Activated T-cell treated with anti-CD3 and anti-CD28 coated beads for 1 hour (primary cell): Measurements from ENCODE around the gene LPAR2.
"Not testable (repeated sequence)": the region's sequence is repeated elsewhere in the genome, so short reads cannot be mapped to it uniquely, and the experiment has no call there.

Experiments
- DNase-seq: peaks from one replicate; pipeline ENCODE4 v3.0.0-alpha.2; 2020; ENCODE audit warnings: low read depth

The LPAR2 gene

DNA sequence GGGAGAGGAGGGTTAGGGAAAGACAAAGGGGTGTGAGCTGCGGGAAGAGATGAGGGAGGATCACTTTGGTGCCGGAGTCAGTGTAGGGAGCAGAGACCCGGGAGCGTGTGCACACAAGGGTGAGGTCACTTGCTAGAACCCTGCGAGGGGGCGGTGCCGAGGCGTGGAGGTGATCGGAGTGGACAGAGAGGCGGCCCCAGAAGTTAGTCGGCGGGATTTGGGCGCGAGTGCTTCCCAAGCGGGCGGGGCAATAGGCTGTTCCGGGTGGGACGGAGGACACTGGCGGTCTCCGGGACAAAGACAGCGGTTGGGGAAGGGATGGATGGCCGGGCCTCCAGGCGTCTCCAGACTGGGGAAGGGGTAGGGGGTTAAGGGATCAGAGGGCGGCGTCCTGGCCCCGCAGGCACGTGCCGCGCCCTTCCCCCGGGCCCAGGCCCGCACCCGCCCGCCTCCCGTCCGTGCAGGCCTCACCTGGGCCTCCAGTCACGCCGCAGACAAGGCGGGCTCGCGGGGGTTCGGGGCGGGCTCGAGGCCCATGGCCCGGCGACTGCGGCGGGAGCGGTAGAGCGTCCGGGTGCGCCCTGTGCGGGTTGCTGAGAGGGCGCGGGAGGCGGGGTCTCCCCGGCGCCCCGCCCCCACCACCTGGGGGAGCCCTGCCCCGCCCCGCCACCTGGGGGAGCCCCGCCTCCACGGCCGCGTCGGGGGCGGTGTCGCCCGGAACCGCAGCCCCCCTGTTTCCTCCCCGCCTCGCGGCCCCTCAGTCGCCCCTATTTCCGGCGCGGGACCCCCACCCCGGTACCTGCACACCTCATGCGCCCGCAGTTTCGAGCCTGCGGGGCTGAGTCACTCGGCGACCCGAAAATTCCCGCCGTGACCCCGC is at the start of gene LPAR2:
Gene LPAR2, minus strand, starts transcription at position 600 of the 880 bp plus-strand sequence. CDS start 945 bp downstream, outside the sequence.
- peak; percentile 78 for DNase-seq

DNA sequence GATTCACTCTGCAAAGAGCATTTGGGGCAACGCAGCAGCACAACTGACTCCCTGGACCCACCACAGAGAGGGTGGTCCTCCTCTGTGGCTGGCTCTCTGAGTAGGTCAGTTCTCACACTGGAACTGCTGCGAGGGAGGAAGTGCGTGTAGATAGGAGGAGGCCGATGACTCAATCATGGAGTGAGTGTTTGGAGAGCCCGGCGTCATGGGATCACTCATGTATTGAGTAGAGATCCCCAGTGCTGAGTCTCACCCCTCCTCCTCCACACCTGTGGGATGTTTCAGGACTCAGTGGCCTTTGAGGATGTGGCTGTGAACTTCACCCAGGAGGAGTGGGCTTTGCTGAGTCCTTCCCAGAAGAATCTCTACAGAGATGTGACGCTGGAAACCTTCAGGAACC is 49.6 kb upstream of the LPAR2 start:
- no peak for DNase-seq

DNA sequence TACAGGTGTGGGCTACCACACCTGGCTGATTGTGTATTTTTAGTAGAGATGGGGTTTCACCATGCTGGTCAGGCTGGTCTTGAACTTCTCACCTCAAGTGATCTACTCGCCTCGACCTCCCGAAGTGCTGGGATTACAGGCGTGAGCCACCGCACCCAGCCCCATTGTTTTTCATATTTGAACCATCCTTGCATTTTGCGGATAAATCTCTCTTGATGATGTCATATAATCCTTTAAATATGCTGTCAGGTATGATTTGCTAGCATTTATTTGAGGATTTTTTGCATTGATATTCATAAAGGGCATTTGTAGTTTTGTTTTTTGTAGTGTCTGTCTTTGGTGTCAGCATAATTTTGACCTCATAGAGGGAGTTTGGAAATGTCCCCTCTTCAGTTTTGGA is 46.3 kb upstream of the LPAR2 start:
- no peak for DNase-seq

DNA sequence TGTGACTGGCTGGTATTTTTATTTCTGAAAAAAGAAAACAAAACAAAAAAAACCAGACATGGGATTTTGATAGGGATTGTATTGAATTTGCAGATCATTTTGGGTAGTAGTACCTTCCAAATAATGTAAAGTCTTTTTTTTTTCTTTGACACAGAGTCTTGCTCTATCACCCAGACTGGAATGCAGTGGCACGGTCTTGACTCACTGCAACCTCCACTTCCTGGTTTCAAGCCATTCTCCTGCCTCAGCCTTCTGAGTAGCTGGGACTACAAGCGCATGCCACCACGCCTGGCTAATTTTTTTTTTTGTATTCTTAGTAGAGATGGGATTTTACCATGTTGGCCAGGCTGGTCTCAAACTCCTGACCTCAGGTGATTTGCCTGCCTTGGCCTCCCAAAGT is 44.8 kb upstream of the LPAR2 start:
- DNase-seq, result no peak

DNA sequence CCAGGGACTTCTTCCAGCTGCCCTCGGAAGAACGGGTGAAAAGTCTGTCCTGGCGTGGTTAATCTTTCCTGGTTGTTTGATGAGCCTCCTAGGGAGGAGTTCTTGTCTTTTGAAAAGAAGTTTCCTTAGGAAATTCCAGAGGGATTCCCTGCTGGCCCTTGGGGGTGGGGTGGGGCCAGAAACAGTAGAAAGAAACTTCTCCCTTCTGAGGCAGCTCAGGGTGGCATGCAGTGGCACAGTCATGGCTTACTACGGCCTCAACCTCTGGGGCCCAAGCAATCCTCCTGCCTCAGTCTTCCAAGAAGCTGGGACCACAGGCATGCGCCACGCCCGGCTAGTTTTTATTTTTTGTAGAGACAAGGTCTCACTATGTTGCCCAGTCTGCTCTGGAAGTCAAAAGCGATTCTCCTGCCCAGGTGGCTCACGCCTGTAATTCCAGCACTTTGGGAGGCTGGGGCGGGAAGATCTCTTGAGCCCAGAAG is 42.1 kb upstream of the LPAR2 start:
- DNase-seq, result no peak

DNA sequence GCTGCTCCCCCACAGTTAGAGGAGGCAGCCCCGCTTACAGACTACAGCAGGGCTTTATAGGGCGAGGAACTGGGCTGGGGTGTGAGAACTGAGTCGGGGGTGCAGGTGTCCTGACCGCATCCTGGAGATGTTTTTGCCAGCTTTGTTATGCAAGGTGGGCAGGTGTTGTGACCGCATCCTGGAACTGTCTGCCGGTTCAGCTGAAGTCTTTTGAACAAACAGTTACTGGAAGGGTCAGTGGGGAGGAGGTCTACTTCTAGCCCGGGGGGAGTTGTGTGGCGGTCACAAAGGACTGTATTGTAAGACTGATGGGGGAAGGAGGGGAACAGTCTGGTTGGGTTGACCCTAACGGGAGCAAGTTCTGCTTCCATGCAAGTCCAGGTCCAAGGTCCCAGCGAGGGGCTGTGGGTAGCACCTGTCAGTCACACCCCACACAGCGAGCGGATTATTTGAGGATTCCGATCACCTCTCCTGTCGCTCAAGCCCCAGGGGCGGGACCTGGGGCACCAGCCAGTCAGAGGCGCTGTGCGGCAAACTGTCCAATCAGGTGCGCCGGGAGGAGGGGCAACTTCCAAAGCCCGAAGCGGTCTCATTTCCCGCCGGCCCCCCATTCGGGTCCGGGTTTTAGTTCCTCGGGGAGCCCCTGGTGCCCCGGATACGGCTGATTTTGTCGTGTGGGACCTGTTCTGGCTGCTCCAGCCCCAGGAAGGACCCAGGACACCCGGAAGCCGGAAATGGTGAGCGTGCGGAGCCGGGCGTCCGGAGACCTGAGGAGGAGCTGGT is 40.4 kb upstream of the LPAR2 start, which contains the start of gene ZNF101:
Gene ZNF101, plus strand, starts transcription at position 610 of the 783 bp plus-strand sequence. Its CDS starts 125 bp downstream, at position 735.
- peak; percentile 92 for DNase-seq

DNA sequence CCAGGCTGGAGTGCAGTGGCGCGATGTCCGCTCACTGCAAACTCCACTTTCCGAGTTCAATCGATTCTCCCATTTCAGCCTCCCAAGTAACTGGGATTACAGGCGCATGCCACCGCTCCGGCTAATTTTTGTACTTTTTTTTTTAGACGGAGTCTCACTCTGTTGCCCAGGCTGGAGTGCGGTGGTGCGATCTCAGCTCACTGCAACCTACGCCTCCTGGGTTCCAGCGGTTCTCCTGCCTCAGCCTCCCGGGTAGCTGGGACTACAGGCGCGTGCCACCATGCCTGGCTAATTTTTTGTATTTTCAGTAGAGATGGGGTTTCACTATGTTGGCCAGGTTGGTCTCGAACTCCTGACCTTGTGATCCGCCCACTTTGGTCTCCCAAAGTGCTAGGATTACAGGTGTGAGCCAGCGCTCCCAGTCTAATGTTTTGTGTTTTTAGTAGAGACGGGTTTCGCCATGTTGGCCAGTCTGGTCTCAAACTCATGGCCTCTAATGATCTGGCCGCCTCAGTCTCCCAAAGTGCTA is 37.5 kb upstream of the LPAR2 start:
- not testable (repeated sequence) for DNase-seq

DNA sequence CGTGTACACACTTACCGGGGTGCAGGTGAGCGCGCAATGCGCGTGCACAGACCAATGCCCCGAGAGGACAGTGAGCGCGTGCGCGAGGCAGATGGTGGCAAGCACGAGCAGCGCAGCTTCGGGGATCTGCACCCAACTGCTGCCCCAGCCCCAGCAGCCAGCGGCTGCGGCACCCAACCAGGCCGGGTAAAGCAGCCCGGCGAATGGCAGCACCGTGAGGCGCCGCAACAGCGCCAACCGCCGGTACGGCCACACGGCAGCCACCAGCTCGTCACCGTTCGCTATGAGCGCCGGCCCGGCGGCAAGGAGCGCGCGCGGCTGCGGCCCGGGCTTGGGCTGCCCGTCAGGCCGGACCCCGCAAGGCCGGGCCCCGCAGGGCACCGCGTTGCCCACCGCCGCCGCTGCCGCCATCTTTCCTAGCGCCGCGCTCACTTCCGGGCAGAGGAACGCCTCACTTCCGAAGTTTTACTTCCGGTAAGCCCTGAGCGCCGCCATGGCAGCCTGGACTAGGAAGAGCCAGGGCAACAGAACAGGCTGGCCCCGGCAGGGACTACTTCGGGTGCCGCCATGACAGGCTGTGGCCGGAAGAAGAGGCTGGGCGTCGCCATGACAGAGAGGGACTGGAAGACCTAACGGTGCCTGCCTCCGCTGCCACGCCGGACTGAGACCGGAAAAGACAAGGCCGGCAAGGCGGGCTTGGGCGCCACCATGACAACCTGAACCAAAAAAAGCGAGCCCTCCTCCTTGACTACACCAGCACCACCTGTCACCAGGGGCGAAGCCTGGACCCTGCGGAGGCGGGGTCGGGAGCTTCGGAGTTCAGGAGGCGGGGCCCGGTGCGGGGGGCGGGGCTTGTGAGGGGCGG is 35.5 kb upstream of the LPAR2 start, which contains the start of gene ATP13A1:
Gene ATP13A1, minus strand, starts transcription at position 421 of the 865 bp plus-strand sequence. Its CDS starts 10 bp downstream, at position 411.
- DNase-seq, result peak; percentile 88

DNA sequence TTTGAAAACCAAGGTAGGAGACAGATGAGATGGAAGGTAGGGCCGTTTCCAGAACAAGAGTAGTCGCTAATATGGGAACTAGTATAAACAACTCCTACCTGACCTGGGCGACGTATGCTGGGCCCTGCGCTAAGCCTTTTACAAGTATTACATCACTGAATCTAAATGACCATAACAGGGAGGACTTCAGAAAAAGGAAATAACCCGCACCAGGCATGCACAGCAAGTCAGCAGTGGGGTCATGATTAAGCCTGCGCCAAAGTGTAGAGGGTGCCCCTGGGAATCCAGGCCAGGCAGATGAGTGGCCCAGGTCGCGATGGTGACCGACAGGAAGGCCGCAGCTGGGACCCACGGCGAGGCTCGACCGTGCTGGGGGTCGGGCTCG is 34.8 kb upstream of the LPAR2 start:
- DNase-seq, result no peak

DNA sequence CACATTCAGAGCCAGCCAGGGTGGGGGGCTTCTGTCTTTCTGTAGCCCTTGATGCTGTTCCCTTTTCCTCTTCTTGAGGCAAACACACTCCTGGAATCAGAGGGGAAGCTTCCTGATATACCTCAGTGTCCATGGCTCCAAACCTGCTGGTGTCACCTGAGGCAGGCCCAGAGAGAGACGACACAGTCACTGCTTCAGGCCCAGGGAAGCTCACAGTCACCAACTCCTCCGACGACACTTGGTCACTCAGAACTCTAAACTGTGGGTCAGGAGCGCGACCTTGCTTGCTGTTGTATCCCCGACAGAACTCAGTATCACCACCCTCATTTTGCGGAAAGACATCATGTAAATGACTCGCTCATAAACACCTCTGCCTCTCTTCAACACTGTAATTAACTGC is 34.3 kb upstream of the LPAR2 start:
- no peak for DNase-seq

DNA sequence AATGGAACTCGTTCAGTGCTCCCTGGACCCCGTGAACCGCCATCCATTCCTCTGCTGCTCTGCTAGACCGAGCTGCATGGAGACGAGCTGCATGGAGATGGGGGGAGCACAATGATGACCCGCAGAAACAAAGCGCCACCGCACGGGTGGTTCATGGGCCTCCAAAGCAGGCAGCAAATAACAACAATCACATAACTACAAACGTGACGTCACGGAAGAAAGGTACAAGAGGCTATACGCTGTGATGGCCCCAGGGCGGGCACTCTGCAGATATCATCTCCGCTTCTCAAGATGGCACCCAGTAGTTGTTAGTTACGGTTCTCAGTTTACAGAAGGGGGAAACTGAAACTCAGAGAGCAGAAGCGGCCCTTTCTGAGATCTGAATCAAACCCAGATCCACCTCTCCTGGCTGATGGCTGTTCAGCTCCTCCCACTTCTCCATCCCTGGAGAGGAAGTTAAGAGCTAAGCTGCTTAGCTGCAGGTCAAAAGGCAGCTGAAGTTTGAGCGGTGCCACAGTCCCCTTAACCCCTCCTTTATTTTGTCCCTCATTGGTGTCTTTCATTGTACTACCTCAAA is 33.7 kb upstream of the LPAR2 start:
- no peak for DNase-seq

DNA sequence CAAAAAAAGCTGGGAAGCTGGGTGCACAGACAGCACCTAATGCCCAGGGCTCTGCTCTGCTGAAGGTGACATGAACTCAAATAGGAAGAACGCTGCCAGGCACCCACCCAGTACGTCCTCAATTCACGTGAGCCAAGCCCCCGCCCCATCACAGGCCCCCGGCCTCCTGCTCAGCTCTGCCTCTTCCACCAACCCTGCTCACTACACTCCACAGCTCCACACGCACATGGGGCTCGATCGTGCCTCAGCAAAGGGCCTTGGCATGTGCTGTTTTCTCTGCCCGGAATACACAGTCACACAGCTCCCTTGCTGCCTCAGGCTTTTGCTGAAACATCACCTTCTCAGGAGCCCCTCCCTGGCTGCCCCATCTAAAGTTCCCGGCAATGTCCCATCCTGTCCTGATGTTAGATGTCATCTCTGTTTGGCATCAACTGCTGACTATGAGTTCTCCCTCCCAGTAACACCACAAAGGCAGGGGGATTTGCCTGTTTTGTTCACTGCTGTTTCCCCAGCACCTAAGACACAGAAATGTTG is 33.2 kb upstream of the LPAR2 start:
- no peak for DNase-seq

DNA sequence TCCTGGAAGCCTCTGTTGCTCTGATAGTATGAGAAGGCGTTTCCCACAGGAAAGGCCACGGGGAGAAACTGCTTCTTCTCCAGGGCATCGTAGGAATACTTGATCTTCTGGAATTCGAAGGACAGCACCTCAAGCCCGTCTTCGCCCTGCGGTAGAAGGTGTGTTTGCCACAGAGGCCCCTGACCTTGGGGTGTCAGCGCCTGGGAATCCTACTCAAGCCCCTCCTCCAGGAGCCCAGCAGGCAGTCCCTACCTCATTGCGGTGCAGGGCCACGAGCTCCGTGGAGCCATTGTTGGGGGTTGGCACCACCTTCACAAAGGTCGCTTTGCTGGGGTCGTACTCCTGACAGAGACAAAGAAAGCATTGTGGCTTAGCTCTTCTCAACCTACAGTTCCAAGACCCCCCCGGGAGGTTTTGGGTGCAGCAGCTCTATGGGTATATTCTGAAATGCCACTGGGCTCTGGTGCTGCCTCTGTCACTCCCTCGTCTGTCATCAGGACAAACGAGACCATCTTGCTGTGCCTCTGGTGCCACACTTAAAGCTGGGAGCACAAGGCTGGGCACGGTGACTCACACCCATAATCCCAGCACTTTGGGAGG is 31.7 kb upstream of the LPAR2 start:
- no peak for DNase-seq

DNA sequence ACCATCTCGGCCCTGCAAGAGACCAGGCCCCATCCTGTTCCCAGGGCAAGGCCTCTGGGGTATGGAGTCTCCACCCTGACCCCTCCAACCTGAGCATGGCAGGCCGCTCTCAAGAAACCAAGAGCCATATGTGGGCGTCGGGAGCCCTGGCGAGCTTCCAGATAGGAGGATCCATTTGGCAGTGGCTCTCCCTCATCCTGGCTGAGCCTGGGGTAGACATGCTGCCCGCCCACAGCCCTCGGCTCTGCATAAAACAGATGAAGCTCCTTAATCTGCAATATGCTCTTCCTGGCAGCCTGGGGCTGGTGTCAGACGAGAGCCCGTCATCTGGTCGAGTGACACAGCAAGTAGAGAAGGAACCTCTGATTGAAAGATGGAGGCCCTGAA is 29.4 kb upstream of the LPAR2 start:
- no peak for DNase-seq

DNA sequence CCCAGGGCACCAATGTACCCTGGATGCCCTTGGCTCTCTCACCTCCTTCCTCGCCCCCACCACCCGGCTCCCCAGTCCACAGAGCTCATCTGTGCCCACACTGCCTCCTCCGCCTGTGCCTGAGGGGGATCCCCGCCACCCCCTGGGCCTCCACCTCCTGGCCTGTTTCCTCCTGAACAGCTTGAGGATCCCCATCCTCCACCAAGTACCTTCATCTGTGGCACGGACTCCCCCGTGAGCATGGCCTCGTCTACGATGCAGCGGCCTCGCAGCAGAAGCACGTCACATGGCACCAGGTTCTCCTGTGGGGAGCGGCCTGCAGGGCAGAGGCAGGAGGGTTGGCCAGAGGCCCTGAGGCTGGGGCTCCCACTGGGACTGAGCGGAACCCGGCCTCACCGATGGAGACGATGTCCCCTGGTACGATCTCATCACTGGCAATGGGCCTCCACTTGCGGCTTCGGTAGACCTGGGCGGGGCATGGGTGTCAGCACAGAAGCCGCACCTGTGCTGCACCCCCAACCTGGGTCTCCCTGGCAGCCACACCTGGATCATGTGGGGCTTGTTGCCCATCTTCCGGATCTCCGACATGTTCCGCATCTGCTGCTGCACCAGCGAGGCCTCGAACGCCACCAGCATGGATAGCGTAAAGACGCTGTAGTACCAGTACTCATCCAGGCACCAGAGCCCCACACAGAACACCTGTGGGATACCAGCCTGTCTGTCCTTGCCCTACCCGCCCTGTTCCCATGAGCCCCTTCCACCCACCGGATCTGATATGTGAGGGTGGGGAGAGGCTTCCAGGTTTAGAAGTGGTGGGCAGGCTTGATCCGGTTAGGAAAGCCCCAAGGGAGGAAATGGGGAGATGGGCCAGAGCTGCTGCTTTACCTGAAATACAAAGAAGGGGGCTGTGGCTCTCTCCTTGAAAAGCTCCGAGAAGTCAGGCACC is 28.7 kb upstream of the LPAR2 start:
- no peak for DNase-seq

DNA sequence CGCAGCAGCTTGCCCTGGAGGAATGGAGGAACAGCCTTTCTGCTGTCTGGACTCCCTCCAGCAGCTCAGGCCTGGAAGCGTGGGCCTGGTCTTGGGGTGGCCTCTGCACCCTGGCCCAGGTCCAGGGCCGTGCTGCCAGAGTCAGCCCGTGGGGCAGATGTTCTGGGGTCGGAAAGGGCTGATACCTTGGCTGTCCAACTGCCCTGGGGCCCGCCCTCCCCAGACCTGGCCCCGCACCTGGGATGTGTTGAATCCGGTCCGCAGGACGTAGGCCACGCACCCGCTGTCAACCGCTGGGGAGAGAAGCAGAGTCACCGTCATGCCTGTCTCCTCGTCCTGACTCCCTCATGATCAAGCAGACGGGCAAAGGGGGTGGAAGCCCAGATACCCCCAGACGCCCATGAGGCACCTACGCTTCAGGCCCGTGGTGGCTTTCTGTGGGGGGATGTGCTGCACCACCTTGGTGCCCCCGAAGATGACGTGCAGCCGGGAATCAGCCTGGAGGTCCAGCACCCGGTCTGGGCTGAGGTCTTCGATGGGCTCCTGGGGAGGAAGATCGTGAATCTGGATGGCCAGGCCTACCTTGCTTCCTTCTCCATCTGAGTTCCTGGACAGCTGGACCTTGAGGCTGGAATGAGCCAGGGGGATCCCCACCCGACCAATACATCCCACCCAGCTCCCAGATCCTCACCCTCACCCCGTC is 27.8 kb upstream of the LPAR2 start:
- no peak for DNase-seq

DNA sequence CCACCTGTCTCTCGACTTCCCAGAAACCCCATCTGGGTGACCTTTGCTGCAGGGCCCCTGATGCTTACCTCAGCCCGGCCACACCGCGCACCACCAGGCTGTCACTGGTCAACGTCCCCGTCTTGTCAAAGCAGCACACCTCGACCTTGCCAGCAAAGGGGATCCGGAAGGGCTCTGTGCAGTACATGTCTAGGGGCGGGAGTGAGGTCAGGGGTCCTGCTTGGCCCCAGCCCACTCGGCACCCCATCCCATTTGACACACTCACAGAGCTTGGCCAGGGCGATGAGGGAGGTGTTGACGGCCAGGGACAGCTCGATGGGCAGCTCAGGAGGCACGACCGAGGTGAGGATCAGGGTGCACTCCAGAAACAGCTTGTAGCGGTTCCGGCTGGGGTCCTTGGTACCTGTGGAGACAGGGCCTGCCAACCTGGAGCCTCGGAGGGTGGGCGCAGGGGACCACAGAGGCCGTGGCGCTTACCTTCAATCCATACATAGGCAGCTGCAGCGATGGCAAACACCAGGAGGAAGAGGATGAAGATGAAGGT is 27.1 kb upstream of the LPAR2 start:
- no peak for DNase-seq

DNA sequence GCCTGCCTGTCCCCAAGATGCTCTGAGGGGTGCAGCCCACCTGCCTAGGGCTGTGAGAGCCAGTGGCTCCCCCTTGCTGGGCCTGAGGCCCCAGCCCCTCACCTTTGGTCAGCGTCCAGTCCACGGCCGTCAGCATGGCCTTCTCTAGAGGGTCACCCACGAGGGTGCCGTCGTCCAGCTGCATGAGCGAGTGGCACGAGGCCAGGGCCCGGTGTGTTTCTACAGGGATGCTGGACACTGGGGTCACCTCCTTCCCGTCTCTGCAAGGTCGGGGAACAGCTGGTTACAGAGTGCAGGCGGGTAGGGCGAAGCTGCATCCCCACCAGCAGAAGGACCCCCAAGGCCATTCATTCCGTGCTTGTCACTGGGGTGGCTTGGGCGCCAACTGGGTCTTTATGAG is 26.4 kb upstream of the LPAR2 start:
- DNase-seq, result no peak
